Neutrophil (primary cell): Measurements from ENCODE around the gene HFM1.
A peak's percentile ranks its signal among the peaks of the same experiment; 100 is the strongest.
"Not testable (repeated sequence)": the region's sequence is repeated elsewhere in the genome, so short reads cannot be mapped to it uniquely, and the experiment has no call there.

Source experiments
- H3K27ac ChIP-seq: fragments of 200-600 bp; sonication (generic); 2 replicates; pipeline ENCODE4 v1.5.1; 2016; ENCODE audit warnings: mild to moderate bottlenecking, moderate library complexity
- H3K27me3 ChIP-seq: fragments of 200-600 bp; sonication (generic); 2 replicates; pipeline ENCODE4 v1.6.0; 2016; ENCODE audit warnings: mild to moderate bottlenecking
- H3K36me3 ChIP-seq: fragments of 200-600 bp; sonication (generic); 2 replicates; pipeline ENCODE4 v1.5.1; 2017
- H3K4me1 ChIP-seq, 2 experiments: fragments of 200-600 bp in 1 of 2; sonication (generic) in 1 of 2; 1 replicate in 1 of 2; 2 replicates in 1 of 2; pipeline versions ENCODE4 v1.5.1 to v1.6.1; 2013 to 2016; ENCODE audit warnings: low read depth in 1 of 2, low read length in 1 of 2, mild to moderate bottlenecking in 1 of 2, moderate library complexity in 1 of 2; ENCODE audit not compliant: control insufficient read depth in 1 of 2, insufficient read depth in 1 of 2
- H3K4me3 ChIP-seq, 2 experiments: fragments of 200-600 bp in 1 of 2; sonication (generic) in 1 of 2; 1 replicate in 1 of 2; 2 replicates in 1 of 2; pipeline ENCODE4 v1.5.1; 2013 to 2016; ENCODE audit warnings: low read depth in 1 of 2, low read length in 1 of 2, mild to moderate bottlenecking in 1 of 2, moderate library complexity in 1 of 2
- H3K9me3 ChIP-seq: fragments of 200-600 bp; sonication (generic); 2 replicates; pipeline ENCODE4 v1.5.1; 2016
- TF ChIP-seq, protein P1 (sequence below): fragments of 200-600 bp; sonication (generic); IDR thresholded peaks from 2 replicates; pipeline ENCODE4 v1.5.1; 2016; ENCODE audit warnings: antibody characterized with exemption

HFM1 gene, protein sequence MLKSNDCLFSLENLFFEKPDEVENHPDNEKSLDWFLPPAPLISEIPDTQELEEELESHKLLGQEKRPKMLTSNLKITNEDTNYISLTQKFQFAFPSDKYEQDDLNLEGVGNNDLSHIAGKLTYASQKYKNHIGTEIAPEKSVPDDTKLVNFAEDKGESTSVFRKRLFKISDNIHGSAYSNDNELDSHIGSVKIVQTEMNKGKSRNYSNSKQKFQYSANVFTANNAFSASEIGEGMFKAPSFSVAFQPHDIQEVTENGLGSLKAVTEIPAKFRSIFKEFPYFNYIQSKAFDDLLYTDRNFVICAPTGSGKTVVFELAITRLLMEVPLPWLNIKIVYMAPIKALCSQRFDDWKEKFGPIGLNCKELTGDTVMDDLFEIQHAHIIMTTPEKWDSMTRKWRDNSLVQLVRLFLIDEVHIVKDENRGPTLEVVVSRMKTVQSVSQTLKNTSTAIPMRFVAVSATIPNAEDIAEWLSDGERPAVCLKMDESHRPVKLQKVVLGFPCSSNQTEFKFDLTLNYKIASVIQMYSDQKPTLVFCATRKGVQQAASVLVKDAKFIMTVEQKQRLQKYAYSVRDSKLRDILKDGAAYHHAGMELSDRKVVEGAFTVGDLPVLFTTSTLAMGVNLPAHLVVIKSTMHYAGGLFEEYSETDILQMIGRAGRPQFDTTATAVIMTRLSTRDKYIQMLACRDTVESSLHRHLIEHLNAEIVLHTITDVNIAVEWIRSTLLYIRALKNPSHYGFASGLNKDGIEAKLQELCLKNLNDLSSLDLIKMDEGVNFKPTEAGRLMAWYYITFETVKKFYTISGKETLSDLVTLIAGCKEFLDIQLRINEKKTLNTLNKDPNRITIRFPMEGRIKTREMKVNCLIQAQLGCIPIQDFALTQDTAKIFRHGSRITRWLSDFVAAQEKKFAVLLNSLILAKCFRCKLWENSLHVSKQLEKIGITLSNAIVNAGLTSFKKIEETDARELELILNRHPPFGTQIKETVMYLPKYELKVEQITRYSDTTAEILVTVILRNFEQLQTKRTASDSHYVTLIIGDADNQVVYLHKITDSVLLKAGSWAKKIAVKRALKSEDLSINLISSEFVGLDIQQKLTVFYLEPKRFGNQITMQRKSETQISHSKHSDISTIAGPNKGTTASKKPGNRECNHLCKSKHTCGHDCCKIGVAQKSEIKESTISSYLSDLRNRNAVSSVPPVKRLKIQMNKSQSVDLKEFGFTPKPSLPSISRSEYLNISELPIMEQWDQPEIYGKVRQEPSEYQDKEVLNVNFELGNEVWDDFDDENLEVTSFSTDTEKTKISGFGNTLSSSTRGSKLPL (N-terminal part only)

GRCh38 chr1:91404151-91405012 is at the start of gene HFM1:
Gene HFM1, minus strand, starts transcription at chr1:91404837. Its CDS starts 3,755 bp downstream, at chr1:91401082.
- Histone ChIP-seq H3K4me1 (peaks cover 0 to 9% of the 10 kb centered on the region in 2 experiments), H3K9me3 (no peaks in the 10 kb centered on the region), H3K36me3 (no peaks in the 10 kb centered on the region), H3K4me3 (peak within 1 kb of the TSS in 1 of 2 experiments; percentile 50), H3K27ac (no peak within 1 kb of the TSS), H3K27me3 (peaks cover 59% of the 10 kb centered on the region)
- TF ChIP-seq, protein P1, sequence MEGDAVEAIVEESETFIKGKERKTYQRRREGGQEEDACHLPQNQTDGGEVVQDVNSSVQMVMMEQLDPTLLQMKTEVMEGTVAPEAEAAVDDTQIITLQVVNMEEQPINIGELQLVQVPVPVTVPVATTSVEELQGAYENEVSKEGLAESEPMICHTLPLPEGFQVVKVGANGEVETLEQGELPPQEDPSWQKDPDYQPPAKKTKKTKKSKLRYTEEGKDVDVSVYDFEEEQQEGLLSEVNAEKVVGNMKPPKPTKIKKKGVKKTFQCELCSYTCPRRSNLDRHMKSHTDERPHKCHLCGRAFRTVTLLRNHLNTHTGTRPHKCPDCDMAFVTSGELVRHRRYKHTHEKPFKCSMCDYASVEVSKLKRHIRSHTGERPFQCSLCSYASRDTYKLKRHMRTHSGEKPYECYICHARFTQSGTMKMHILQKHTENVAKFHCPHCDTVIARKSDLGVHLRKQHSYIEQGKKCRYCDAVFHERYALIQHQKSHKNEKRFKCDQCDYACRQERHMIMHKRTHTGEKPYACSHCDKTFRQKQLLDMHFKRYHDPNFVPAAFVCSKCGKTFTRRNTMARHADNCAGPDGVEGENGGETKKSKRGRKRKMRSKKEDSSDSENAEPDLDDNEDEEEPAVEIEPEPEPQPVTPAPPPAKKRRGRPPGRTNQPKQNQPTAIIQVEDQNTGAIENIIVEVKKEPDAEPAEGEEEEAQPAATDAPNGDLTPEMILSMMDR = no peak

DNA sequence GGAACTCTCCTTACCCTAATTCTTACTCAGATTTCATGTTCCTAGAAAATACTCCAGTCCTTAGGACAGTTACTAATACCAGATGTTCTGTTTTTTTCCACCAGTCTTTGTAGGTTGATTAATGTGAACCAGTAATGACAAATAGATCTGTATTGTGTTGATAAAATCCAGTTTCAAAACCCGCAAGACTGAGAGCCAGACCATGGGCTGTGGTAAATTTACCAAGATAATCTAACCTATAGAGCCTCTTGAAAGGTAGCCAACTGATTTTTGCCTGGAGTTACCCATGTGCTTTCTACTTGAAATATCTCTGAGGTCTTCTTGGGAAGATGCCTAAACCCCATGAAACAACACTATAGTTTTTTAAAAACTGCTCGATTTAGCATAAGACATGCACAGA is 49.5 kb upstream of the HFM1 start:
- Histone ChIP-seq H3K4me1 (no peaks in the 10 kb centered on the region), H3K4me3 (no peak overlapping the region), H3K27ac (no peak overlapping the region), H3K36me3 (no peaks in the 10 kb centered on the region), H3K27me3 (peaks cover 7% of the 10 kb centered on the region), H3K9me3 (no peaks in the 10 kb centered on the region)
- TF ChIP-seq, protein P1 = no peak

- TF ChIP-seq, protein P1 = no peak
- no peaks in the 10 kb centered on the region for H3K4me1 ChIP-seq
- H3K27me3 ChIP-seq = no peaks in the 10 kb centered on the region
- H3K9me3 ChIP-seq = no peaks in the 10 kb centered on the region
- H3K4me3 ChIP-seq = no peak overlapping the region
- H3K36me3 ChIP-seq = no peaks in the 10 kb centered on the region
- no peak overlapping the region for H3K27ac ChIP-seq
Observed at GRCh38 chr1:91450260-91450659, 45.6 kb upstream of the HFM1 start.

DNA sequence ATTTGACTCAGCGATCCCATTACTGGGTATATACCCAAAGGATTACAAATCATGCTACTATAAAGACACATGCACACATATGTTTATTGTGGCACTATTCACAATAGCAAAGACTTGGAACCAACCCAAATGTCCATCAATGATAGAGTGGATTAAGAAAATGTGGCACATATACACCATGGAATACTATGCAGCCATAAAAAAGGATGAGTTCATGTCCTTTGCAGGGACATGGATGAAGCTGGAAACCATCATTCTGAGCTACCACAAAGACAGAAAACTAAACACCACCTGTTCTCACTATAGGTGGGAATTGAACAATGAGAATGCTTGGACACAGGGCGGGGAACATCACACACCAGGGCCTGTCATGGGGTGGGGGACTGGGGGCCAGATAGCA is 43.1 kb upstream of the HFM1 start:
- H3K36me3 ChIP-seq, H3K4me3 ChIP-seq, H3K4me1 ChIP-seq, H3K9me3 ChIP-seq, H3K27me3 ChIP-seq, H3K27ac ChIP-seq: not testable (repeated sequence)

DNA sequence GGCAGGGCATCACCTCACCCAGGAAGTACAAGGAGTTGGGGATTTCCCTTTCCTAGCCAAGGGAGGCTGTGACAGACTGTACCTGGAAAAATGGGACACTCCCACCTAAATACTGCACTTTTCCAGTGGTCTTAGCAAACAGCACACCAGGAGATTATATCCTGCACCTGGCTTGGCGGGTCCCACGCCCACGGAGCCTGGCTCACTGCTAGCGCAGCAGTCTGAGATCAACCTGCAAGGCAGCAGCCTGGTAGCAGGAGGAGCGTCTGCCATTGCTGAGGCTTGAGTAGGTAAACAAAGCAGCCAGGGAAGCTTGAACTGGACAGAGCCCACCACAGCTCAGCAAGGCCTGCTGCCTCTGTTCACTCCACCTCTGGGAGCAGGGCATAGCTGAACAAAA is 37.3 kb upstream of the HFM1 start:
- not testable (repeated sequence) for H3K27ac ChIP-seq, H3K36me3 ChIP-seq, H3K27me3 ChIP-seq, H3K4me3 ChIP-seq, H3K4me1 ChIP-seq, H3K9me3 ChIP-seq
